ENCODE data around the gene RPS6KA5. TPM values are rescaled to one million over a fixed set of nuclear protein-coding genes. Genes with fewer than 3 reads are reported as not detected.

Gene RPS6KA5
- total RNA-seq, 1 experiment from 2014 or later = 3.8 TPM

DNA sequence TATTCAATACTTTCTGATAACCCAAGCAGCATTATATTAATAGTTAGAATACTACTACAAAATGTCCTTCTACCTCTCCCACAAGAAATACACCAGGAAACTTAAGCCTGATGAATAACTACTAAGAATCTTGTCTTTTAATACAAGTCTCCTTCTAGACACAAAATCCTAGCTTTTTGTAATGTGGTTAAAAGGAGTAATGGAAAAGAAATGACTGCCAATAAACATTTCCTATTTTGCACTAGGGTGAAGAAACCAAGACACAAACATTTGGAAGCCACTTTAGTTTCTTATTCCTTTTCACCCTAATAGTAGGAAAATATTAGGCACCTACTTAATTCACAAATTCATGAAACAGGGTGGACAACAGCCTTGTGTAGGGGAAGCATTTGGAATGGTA lies 192.9 kb downstream of the RPS6KA5 start:
- Histone ChIP-seq H3K9me3 (ENCODE audit: control insufficient read depth, low read depth, low read length) (no peaks in the 10 kb centered on the region), H2BK20ac (ENCODE audit: low read depth, low read length, poor library complexity, severe bottlenecking) (no peak overlapping the region), H3K4me1 (ENCODE audit: insufficient read depth, low read length) (no peaks in the 10 kb centered on the region), H2BK15ac (ENCODE audit: low read depth, low read length) (no peak overlapping the region), H4K20me1 (ENCODE audit: control insufficient read depth, insufficient read depth, insufficient read length) (no peaks in the 10 kb centered on the region), H3K27me3 (ENCODE audit: insufficient read depth, low read length) (no peaks in the 10 kb centered on the region), H3K23me2 (ENCODE audit: insufficient read length, low read depth, low read length, poor library complexity, severe bottlenecking) (no peaks in the 10 kb centered on the region), H4K8ac (replicated peaks; ENCODE audit: insufficient read length, low read depth, low read length) (no peak overlapping the region), H2AFZ (ENCODE audit: low read length) (no peak overlapping the region), H4K91ac (ENCODE audit: insufficient read length, low read depth, low read length) (no peak overlapping the region), H2BK120ac (ENCODE audit: low read depth, low read length, poor library complexity, severe bottlenecking) (no peak overlapping the region), H3K4ac (ENCODE audit: low read depth, low read length) (no peak overlapping the region), H4K5ac (ENCODE audit: insufficient read length, low read depth, low read length) (no peak overlapping the region), H3K79me2 (ENCODE audit: insufficient read depth, low read length) (no peaks in the 10 kb centered on the region), H3K4me2 (ENCODE audit: insufficient read depth, insufficient read length, low read length) (no peak overlapping the region), H3K79me1 (ENCODE audit: insufficient read depth, low read depth, low read length, poor library complexity, severe bottlenecking) (no peaks in the 10 kb centered on the region), H2BK12ac (ENCODE audit: insufficient read length, low read depth, low read length) (no peak overlapping the region), H3T11ph (ENCODE audit: low read length) (no peak overlapping the region), H3K9ac (ENCODE audit: extremely low read depth, insufficient read length, low read length) (no peak overlapping the region), H3K27ac (ENCODE audit: insufficient read length, low read depth, low read length) (no peak overlapping the region), H2BK5ac (ENCODE audit: insufficient read length, low read length) (no peak overlapping the region), H3K23ac (ENCODE audit: insufficient read length, low read depth, low read length) (no peak overlapping the region), H3K56ac (ENCODE audit: insufficient read length, low read depth, low read length) (no peak overlapping the region), H3K14ac (ENCODE audit: insufficient read depth, low read length) (no peak overlapping the region), H2AK5ac (ENCODE audit: insufficient read length, low read length) (no peak overlapping the region), H3K18ac (ENCODE audit: insufficient read length, low read depth, low read length) (no peak overlapping the region)
- Mint-ChIP-seq H3K9me3 (no peaks in the 10 kb centered on the region), H3K27me3 (ENCODE audit: low read depth) (no peaks in the 10 kb centered on the region; the same call in 1 of the 2 replicates), H3K4me1 (peaks cover 7% of the 10 kb centered on the region in 2 experiments), H3K27ac (no peak overlapping the region; a peak in 1 of 7 replicates), H3K4me3 (no peak overlapping the region), H3K36me3 (ENCODE audit: insufficient read depth in 1 of 3, low read depth in 3 of 3) (no peaks in the 10 kb centered on the region)
- no peak for DNase-seq
- no peak for TF ChIP-seq CTCF (conservative IDR thresholded peaks at IDR 0.05)
